Measurements from ENCODE around the gene TMEM182.

Gene TMEM182

DNA sequence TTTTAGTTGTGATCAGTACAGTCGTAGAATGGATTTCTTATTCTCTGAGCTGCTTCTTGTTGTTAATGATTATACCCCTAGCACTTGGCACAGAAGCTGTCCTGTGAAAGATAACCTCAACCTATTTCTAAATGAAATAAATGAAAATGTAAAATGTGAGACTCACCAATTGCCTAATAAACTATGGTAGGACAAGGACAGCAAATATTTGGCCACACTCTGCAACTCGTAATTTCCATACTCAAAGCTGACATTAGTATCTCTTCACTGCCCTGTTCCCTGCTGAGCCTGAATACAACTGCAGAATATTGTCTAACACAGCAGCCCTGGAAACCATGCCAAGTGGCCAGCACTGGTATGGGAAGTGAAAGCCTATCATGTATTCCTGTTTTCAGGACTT, 34.5 kb downstream of the TMEM182 start:
- TF ChIP-seq RAD21 (IDR thresholded peaks at IDR 0.05; ENCODE audit: low read depth) (no peak), CEBPB (IDR thresholded peaks at IDR 0.05) (no peak), TCF12 (IDR thresholded peaks at IDR 0.05; ENCODE audit: low read depth) (no peak), TAF1 (IDR thresholded peaks at IDR 0.05; ENCODE audit: low read depth) (no peak), MAX (IDR thresholded peaks at IDR 0.05) (no peak), CREB1 (IDR thresholded peaks at IDR 0.05; ENCODE audit: low read depth) (no peak), EP300 (IDR thresholded peaks at IDR 0.05; ENCODE audit: borderline replicate concordance) (no peak), YY1 (IDR thresholded peaks at IDR 0.05; ENCODE audit: low read depth) (no peak), EGR1 (IDR thresholded peaks at IDR 0.05) (no peak), NFIC (IDR thresholded peaks at IDR 0.05) (no peak), FOXM1 (IDR thresholded peaks at IDR 0.05; ENCODE audit: borderline replicate concordance, low read depth) (no peak), ZBTB7A (IDR thresholded peaks at IDR 0.05; ENCODE audit: low read depth) (no peak), TEAD4 (IDR thresholded peaks at IDR 0.05) (no peak)
- TF ChIP-seq, protein P1, sequence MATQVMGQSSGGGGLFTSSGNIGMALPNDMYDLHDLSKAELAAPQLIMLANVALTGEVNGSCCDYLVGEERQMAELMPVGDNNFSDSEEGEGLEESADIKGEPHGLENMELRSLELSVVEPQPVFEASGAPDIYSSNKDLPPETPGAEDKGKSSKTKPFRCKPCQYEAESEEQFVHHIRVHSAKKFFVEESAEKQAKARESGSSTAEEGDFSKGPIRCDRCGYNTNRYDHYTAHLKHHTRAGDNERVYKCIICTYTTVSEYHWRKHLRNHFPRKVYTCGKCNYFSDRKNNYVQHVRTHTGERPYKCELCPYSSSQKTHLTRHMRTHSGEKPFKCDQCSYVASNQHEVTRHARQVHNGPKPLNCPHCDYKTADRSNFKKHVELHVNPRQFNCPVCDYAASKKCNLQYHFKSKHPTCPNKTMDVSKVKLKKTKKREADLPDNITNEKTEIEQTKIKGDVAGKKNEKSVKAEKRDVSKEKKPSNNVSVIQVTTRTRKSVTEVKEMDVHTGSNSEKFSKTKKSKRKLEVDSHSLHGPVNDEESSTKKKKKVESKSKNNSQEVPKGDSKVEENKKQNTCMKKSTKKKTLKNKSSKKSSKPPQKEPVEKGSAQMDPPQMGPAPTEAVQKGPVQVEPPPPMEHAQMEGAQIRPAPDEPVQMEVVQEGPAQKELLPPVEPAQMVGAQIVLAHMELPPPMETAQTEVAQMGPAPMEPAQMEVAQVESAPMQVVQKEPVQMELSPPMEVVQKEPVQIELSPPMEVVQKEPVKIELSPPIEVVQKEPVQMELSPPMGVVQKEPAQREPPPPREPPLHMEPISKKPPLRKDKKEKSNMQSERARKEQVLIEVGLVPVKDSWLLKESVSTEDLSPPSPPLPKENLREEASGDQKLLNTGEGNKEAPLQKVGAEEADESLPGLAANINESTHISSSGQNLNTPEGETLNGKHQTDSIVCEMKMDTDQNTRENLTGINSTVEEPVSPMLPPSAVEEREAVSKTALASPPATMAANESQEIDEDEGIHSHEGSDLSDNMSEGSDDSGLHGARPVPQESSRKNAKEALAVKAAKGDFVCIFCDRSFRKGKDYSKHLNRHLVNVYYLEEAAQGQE (IDR thresholded peaks at IDR 0.05; ENCODE audit: low read depth) = no peak
- TF ChIP-seq, protein P2, sequence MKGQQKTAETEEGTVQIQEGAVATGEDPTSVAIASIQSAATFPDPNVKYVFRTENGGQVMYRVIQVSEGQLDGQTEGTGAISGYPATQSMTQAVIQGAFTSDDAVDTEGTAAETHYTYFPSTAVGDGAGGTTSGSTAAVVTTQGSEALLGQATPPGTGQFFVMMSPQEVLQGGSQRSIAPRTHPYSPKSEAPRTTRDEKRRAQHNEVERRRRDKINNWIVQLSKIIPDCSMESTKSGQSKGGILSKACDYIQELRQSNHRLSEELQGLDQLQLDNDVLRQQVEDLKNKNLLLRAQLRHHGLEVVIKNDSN (IDR thresholded peaks at IDR 0.05) = no peak

DNA sequence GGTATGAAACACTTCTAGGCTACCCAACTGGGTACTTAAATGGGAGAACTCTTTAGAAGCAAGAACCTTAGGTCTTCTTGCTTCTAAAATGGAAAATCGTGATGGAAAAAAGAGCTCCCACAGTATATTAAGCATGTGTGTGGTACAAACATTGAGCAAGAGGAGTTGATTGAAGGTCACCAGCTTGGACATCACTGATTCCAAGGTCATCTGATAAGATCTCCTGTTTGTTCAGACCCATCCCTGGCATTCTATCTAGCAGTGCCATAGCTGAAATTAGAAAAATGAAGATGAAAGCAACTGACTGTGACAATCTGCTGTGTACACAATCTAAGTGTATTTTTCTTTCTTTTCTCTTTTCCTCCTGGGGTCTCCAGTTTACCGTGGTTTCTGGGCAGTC, 35.7 kb downstream of the TMEM182 start:
- no peak for TF ChIP-seq TCF12 (IDR thresholded peaks at IDR 0.05; ENCODE audit: low read depth)
- TF ChIP-seq EP300 (IDR thresholded peaks at IDR 0.05; ENCODE audit: borderline replicate concordance) = no peak
- no peak for TF ChIP-seq MAX (IDR thresholded peaks at IDR 0.05)
- TF ChIP-seq EGR1 (IDR thresholded peaks at IDR 0.05) = no peak
- TF ChIP-seq, protein P2 (IDR thresholded peaks at IDR 0.05) = no peak
- TF ChIP-seq CREB1 (IDR thresholded peaks at IDR 0.05; ENCODE audit: low read depth) = no peak
- TF ChIP-seq TAF1 (IDR thresholded peaks at IDR 0.05; ENCODE audit: low read depth) = no peak
- no peak for TF ChIP-seq YY1 (IDR thresholded peaks at IDR 0.05; ENCODE audit: low read depth)

DNA sequence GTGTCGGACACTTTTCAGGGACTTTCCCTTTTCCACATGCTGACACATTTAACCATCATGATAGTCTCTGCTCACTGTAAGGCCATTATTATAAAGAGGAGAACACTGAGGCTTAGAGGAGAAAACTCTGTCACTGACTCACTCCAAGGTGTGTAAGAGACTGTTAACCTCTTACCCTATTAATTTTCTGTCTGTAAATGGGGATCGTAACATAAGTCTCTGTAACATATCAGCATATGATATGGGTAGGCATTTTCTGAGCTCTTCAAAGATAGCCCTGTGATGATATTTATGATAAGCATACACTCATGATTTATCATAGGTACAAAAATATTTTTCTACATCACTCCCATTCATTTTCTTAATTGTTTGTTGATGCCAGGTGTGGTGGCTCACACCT, 36.4 kb downstream of the TMEM182 start:
- TF ChIP-seq CEBPB (IDR thresholded peaks at IDR 0.05) = no peak
- TF ChIP-seq, protein P1 (IDR thresholded peaks at IDR 0.05; ENCODE audit: low read depth) = no peak
- TF ChIP-seq TEAD4 (IDR thresholded peaks at IDR 0.05) = no peak
- no peak for TF ChIP-seq YY1 (IDR thresholded peaks at IDR 0.05; ENCODE audit: low read depth)
- TF ChIP-seq EGR1 (IDR thresholded peaks at IDR 0.05) = no peak
- TF ChIP-seq MAX (IDR thresholded peaks at IDR 0.05) = no peak
- no peak for TF ChIP-seq TAF1 (IDR thresholded peaks at IDR 0.05; ENCODE audit: low read depth)
- no peak for TF ChIP-seq ZBTB7A (IDR thresholded peaks at IDR 0.05; ENCODE audit: low read depth)
- no peak for TF ChIP-seq FOXM1 (IDR thresholded peaks at IDR 0.05; ENCODE audit: borderline replicate concordance, low read depth)
- TF ChIP-seq EP300 (IDR thresholded peaks at IDR 0.05; ENCODE audit: borderline replicate concordance) = no peak

- TF ChIP-seq, protein P2 (IDR thresholded peaks at IDR 0.05) = 0 out of 2 replicates have a peak, but pooled peaks have one; percentile 17
- TF ChIP-seq TAF1 (IDR thresholded peaks at IDR 0.05; ENCODE audit: low read depth) = no peak
- TF ChIP-seq CEBPB (IDR thresholded peaks at IDR 0.05) = no peak
- TF ChIP-seq NFIC (IDR thresholded peaks at IDR 0.05) = no peak
- no peak for TF ChIP-seq FOXM1 (IDR thresholded peaks at IDR 0.05; ENCODE audit: borderline replicate concordance, low read depth)
Observed at GRCh38 chr2:102801098-102801718, 39.4 kb downstream of the TMEM182 start.

GRCh38 chr2:102801858-102802699, 40.2 kb downstream of the TMEM182 start:
- TF ChIP-seq TCF12 (IDR thresholded peaks at IDR 0.05; ENCODE audit: low read depth) = no peak
- TF ChIP-seq CREB1 (IDR thresholded peaks at IDR 0.05; ENCODE audit: low read depth) = no peak
- TF ChIP-seq TAF1 (IDR thresholded peaks at IDR 0.05; ENCODE audit: low read depth) = no peak
- TF ChIP-seq EP300 (IDR thresholded peaks at IDR 0.05; ENCODE audit: borderline replicate concordance) = no peak
- TF ChIP-seq MAX (IDR thresholded peaks at IDR 0.05) = no peak
- TF ChIP-seq RAD21 (IDR thresholded peaks at IDR 0.05; ENCODE audit: low read depth) = no peak
- TF ChIP-seq NFIC (IDR thresholded peaks at IDR 0.05) = no peak
- TF ChIP-seq TEAD4 (IDR thresholded peaks at IDR 0.05) = no peak
- TF ChIP-seq FOXM1 (IDR thresholded peaks at IDR 0.05; ENCODE audit: borderline replicate concordance, low read depth) = no peak
- TF ChIP-seq YY1 (IDR thresholded peaks at IDR 0.05; ENCODE audit: low read depth) = no peak
- TF ChIP-seq ZBTB7A (IDR thresholded peaks at IDR 0.05; ENCODE audit: low read depth) = no peak
- TF ChIP-seq, protein P1 (IDR thresholded peaks at IDR 0.05; ENCODE audit: low read depth) = no peak
- no peak for TF ChIP-seq CEBPB (IDR thresholded peaks at IDR 0.05)
